Mucosa of rectum (tissue), 2 donors: Measurements from ENCODE around the gene GREM2.
A peak's percentile ranks its signal among the peaks of the same experiment; 100 is the strongest.

Experiments
- H3K27ac ChIP-seq, 2 donors: one replicate each; pipeline ENCODE4 v1.7.0; 2013; ENCODE audit warnings: inconsistent platforms in 2 of 2, low read depth in 2 of 2, low read length in 2 of 2
- H3K27me3 ChIP-seq, 2 donors: one replicate each; pipeline ENCODE4 v1.7.0; 2013; ENCODE audit warnings: low read length in 2 of 2; ENCODE audit not compliant: control insufficient read depth in 2 of 2, insufficient read depth in 2 of 2
- H3K36me3 ChIP-seq, 2 donors: one replicate each; pipeline ENCODE4 v1.7.0; 2013; ENCODE audit warnings: low read length in 2 of 2; ENCODE audit not compliant: control insufficient read depth in 2 of 2, insufficient read depth in 2 of 2
- H3K4me1 ChIP-seq, 2 donors: one replicate each; pipeline ENCODE4 v1.7.0; 2013; ENCODE audit warnings: low read length in 2 of 2, mild to moderate bottlenecking in 1 of 2; ENCODE audit not compliant: control insufficient read depth in 2 of 2, insufficient read depth in 2 of 2
- H3K4me3 ChIP-seq, 2 donors: one replicate each; pipeline ENCODE4 v1.7.0; 2013; ENCODE audit warnings: low read length in 2 of 2
- H3K9ac ChIP-seq, 2 donors: one replicate each; pipeline ENCODE4 v1.7.0; 2013; ENCODE audit warnings: low read length in 2 of 2, low read depth in 1 of 2, mild to moderate bottlenecking in 1 of 2
- H3K9me3 ChIP-seq, 2 donors: one replicate each; pipeline ENCODE4 v1.7.0; 2013; ENCODE audit warnings: low read length in 2 of 2; ENCODE audit not compliant: control insufficient read depth in 2 of 2
- donor health status: healthy.
- donor health status: Normal muscosa, but diverticular disease.

The GREM2 gene

DNA sequence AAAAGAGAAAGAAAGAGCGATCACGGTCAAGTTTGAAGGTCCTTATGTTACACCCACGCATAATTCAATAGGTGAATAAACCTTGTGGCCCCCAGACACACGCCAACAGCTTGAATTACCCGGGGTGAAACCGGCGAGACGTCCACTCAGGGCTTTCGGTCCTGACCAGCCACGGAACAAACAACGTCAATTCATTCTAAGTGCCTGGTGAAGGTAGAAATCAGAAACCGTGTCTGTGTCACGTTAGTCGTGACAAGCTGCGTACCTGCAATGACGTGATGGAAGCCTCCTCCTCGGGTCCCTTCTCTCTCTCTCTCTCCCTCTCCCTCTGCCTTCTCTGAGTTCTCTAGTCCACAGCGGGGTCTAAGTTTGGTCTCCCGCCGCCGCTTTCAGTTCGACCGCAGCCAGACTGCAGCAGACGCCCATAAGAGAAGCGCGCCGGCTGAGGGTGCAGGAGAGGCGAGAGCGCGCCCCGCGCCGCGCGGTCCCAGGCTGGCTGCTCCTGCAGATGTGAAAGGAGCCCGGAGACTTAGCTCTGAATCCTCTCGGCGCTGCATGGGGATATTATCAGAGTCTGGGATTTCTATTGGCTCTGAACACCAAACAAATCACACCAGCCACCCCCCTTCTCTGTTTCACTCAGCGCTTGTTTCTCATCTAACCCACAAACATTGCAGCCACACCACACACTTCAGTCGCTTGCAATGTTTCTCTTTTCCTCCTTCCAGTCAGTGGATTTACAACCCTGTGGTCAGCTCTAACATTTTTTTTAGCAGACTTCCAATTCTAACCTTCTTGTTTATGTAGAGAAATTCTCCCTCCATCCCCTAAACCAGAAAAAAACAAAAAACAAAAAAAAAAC is at the start of gene GREM2:
GREM2 (minus strand) TSS at position 537 of the 862 bp plus-strand sequence. CDS start 118,680 bp downstream, outside the sequence.
- H3K4me3 ChIP-seq, result peak within 1 kb of the TSS; percentile 83 to 94
- peaks cover 2 to 4% of the 10 kb centered on the region in 2 donors for H3K27me3 ChIP-seq
- peak within 1 kb of the TSS; percentile 73 to 83 for H3K9ac ChIP-seq
- H3K27ac ChIP-seq, result peak within 1 kb of the TSS; percentile 30 to 49
- H3K9me3 ChIP-seq, result no peaks in the 10 kb centered on the region
- no peaks in the 10 kb centered on the region for H3K36me3 ChIP-seq
- no peaks in the 10 kb centered on the region for H3K4me1 ChIP-seq

DNA sequence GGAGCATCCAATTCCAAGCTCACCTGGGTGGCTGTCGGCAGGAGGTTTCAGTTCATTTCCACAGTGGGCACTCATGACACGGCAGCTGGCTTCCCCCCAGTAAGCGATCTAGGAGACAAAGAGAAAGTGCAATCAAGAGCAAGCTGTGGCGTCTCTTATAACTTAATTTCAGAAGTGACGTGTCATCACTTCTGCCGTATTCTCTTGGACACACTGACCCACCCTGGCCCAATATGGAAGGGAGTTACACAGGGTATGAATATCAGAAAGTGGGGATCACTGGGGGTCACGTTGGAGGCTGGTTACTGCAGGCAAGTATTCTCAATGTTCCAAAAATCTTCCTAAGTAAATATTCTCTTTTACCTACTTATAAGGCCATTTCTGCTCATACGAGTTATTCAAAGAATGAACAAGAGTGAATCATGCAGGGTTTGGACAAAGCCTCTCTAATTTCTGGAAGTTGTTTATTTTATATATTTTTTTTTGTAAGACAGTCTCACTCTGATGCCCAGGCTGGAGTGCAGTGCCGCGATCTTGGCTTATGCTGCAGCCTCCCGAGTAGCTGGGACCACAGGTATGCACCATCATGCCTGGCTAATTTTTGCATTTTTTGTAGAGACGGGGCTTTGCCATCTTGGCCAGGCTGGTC is 46.5 kb upstream of the GREM2 start:
- no peaks in the 10 kb centered on the region for H3K4me1 ChIP-seq
- no peaks in the 10 kb centered on the region for H3K9me3 ChIP-seq
- H3K36me3 ChIP-seq, result no peaks in the 10 kb centered on the region
- H3K27me3 ChIP-seq, result no peaks in the 10 kb centered on the region
- H3K9ac ChIP-seq, result no peak overlapping the region
- no peak overlapping the region for H3K4me3 ChIP-seq
- H3K27ac ChIP-seq, result no peak overlapping the region

DNA sequence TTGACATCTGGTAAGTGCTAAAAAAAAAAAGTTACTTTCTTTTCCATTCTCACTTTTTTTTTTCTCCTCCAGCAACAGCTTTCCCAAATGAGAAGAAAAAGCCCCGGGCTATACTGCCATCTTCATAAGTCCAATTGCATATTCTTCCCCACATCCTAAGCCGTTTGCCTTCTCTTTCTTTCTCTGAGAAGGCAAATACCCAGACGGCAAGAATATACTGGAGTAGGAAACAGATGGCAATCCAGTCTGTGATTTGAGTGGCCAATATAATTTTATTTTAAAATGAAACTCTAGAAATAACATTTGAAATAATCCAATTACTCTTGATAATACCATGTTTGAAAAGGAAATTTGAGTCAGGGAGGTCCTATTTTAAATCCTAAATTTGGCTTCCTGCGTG is 44.6 kb upstream of the GREM2 start:
- H3K36me3 ChIP-seq, result no peaks in the 10 kb centered on the region
- H3K4me3 ChIP-seq, result no peak overlapping the region
- no peaks in the 10 kb centered on the region for H3K9me3 ChIP-seq
- H3K4me1 ChIP-seq, result no peaks in the 10 kb centered on the region
- no peak overlapping the region for H3K27ac ChIP-seq
- no peaks in the 10 kb centered on the region for H3K27me3 ChIP-seq
- no peak overlapping the region for H3K9ac ChIP-seq

DNA sequence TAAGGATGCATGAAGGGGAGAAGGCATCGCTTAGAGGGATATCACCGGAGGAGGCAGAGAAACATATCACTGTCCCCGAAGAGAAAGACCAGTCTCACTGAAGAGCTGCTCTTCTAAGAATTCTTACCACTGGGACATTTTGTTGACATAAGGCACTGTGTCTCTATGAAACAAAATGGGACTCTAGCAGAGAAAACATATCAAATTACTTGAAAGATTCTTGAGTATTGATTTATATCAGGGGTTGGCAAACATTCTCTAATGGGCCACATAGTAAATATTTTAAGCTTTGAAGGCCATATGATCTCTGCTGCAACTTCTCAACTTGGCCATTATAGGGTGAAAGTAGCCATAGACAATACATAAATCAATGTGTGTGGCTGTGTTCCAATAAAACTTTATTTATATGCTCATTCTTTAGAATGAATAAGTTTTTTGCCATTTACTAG is 41.0 kb upstream of the GREM2 start:
- Histone ChIP-seq H3K4me1 (no peaks in the 10 kb centered on the region), H3K4me3 (no peak overlapping the region), H3K36me3 (no peaks in the 10 kb centered on the region), H3K27ac (no peak overlapping the region), H3K9me3 (no peaks in the 10 kb centered on the region), H3K27me3 (no peaks in the 10 kb centered on the region), H3K9ac (no peak overlapping the region)

DNA sequence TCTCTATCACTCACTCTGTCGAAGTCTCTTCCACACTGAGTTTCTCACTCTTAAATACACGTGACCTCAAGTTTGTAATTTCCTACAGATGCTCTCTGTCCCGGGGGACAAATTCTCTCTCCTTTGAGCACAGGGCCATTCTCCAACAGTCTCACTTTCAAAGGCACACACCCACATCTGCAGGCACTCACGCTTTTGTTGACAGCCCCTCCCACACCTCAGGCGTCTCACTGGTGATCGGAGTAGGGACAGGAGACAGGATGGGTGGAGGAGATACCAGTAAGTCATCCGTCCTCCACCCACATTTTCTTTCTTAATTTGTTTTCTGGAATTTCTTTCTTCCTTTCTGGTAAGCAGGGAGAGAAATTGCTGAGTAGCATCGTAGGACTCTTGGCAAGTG is 40.6 kb upstream of the GREM2 start:
- Histone ChIP-seq H3K36me3 (no peaks in the 10 kb centered on the region), H3K4me1 (no peaks in the 10 kb centered on the region), H3K4me3 (no peak overlapping the region), H3K9me3 (no peaks in the 10 kb centered on the region), H3K27ac (no peak overlapping the region), H3K9ac (no peak overlapping the region), H3K27me3 (no peaks in the 10 kb centered on the region)

DNA sequence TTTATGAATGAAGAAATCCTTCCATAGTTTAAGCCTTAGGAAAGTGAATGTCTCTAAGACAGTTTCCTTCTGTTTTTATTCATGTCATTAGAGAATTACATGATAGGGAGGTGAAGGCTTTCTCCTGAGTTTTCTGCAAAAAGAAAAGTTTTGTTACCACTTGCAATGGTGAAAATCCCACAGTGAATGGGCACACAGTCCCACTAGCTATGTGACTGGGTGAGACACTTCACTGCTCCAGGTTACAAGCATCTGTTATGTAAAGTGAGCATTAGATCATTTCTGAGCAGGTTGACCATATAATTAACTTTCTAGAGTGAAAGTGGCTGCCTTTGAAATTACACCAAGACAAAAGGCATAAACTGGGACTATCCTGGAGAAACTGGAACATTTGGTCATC is 38.9 kb upstream of the GREM2 start:
- H3K9ac ChIP-seq, result no peak overlapping the region
- no peaks in the 10 kb centered on the region for H3K36me3 ChIP-seq
- H3K27me3 ChIP-seq, result no peaks in the 10 kb centered on the region
- H3K4me1 ChIP-seq, result no peaks in the 10 kb centered on the region
- no peak overlapping the region for H3K4me3 ChIP-seq
- H3K27ac ChIP-seq, result no peak overlapping the region
- no peaks in the 10 kb centered on the region for H3K9me3 ChIP-seq

DNA sequence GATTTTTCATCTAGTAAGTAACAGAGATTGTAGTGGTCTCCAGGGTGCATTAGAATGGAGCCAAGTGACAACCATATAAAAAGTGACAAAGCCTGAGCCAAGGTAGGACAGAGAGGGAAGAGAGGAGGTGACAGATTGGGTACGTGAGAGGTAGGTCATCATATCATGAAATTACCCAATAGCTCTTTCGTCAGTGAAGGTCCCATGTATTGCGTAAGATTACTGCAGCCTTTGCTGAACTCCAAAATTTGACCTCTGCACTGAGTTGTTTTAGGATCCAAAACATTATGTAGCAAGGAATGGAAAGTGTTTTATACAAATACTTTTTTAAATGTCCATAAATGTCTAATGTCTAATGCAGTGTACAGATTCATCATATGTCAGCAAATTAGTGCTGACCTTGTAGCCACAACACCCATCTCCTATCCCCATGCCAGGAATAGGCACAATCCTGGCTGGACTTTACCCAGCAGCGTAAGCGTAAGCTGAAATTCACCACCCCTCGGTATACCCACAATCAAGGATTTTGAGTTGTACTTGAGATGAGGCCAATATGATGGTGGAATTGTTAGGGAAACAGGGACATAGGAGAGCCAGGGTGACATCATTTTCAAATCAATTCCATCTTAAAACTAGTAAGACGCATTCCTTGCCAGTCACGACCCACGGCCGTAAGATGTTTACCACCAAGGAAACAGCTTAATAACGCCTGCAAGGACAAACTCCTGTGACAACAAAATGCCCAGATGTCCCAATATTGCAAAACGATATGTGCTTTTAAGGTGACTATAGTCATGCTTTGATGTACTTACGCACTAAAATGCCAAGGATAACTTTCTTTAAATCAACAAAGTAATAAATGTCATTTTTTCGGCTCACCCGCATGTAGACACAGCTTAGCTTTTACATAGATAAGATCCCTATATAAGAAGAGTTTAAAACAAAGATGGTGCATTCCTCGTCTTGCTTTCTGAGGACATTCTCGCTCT is 38.1 kb upstream of the GREM2 start:
- H3K9me3 ChIP-seq, result no peaks in the 10 kb centered on the region
- no peaks in the 10 kb centered on the region for H3K4me1 ChIP-seq
- no peaks in the 10 kb centered on the region for H3K27me3 ChIP-seq
- no peak overlapping the region for H3K4me3 ChIP-seq
- H3K9ac ChIP-seq, result no peak overlapping the region
- H3K27ac ChIP-seq, result no peak overlapping the region
- H3K36me3 ChIP-seq, result no peaks in the 10 kb centered on the region

DNA sequence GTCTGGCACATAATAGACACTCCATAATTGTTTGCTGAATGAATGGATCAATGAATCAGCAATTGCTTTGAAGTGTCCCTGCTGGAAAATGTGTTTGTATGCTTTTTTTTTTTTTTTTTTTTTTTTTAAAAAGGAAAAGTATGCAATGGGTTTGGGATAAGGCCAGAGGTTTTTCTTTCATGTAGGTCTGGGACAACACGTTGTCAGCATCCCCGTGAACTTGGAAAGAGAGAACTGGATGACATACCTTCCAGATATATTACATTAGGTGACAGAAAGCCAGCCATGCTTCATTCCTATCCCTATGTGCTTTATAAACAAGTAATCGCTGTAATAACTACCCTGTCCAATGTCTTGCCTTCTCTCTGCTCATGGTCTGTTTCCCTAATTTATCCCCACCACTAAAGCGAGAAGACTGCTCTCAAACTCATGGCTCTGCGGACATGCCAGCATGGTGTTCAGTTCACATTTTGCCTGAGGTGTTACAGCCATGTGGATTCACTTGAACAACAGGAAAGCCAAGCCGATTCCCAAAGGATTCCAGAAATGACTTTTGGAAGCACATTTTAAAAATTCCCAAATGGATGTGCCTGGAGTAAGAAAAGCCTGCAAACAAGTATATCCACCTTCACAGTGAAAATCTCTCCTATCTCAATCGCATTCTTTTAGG is 34.8 kb upstream of the GREM2 start:
- no peaks in the 10 kb centered on the region for H3K36me3 ChIP-seq
- no peak overlapping the region for H3K27ac ChIP-seq
- H3K9me3 ChIP-seq, result no peaks in the 10 kb centered on the region
- no peaks in the 10 kb centered on the region for H3K27me3 ChIP-seq
- H3K9ac ChIP-seq, result no peak overlapping the region
- H3K4me1 ChIP-seq, result no peaks in the 10 kb centered on the region
- H3K4me3 ChIP-seq, result no peak overlapping the region

DNA sequence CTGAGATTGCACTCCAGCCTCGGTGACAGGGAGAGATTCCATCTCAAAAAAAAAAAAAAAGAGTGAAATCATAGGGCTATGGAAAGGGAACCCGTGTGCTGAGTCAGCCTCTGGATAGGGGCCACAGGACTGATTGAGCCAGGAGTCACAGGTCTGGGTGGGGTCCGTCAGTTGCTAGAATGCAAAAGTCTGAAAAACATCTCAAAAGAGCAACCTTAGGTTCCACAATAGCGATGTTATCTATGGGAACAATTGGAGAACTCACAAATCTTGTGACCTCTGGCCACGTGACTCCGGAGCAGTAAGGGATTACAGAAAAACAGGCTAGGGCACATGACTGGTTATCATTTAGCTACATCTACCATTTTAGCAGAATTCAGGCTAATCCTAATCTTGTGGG is 32.8 kb upstream of the GREM2 start:
- H3K4me3 ChIP-seq, result no peak overlapping the region
- no peak overlapping the region for H3K9ac ChIP-seq
- H3K9me3 ChIP-seq, result no peaks in the 10 kb centered on the region
- no peaks in the 10 kb centered on the region for H3K27me3 ChIP-seq
- H3K27ac ChIP-seq, result no peak overlapping the region
- H3K36me3 ChIP-seq, result no peaks in the 10 kb centered on the region
- H3K4me1 ChIP-seq, result no peaks in the 10 kb centered on the region
